Measurements from ENCODE around the gene FAM120AOS. TPM values are rescaled to one million over a fixed set of nuclear protein-coding genes. Genes with fewer than 3 reads are reported as not detected.

FAM120AOS gene
- total RNA-seq, 2 experiments from 2014 or later = 25.5 to 26.0 TPM

GRCh38 chr9:93465855-93466254 is 12.5 kb upstream of the FAM120AOS start:
- H3K36me3 Mint-ChIP-seq (ENCODE audit: low read depth) = peaks cover 6% of the 10 kb centered on the region
- no peak overlapping the region for H3K27ac Mint-ChIP-seq
- H3K4me1 Mint-ChIP-seq (ENCODE audit: low read depth) = peaks cover 82% of the 10 kb centered on the region
- no peak overlapping the region for H3K4me3 Mint-ChIP-seq
- intact Hi-C loops (cut with micrococcal nuclease) = loop anchor here (5.0 kb wide), 1 partner anchor 36 kb away; no protein-coding TSS in a partner anchor
- CTCF ChIA-PET = interaction anchor here (0.6 kb wide), 1 partner anchor 623 kb away, joined by 4 read pairs; no protein-coding TSS in a partner anchor
- H3K9me3 Mint-ChIP-seq = no peaks in the 10 kb centered on the region
- DNase-seq = no peak
- no peaks in the 10 kb centered on the region for H3K27me3 Mint-ChIP-seq (ENCODE audit: low read depth)

- Mint-ChIP-seq H3K27me3 (ENCODE audit: low read depth) (no peaks in the 10 kb centered on the region), H3K9me3 (no peaks in the 10 kb centered on the region), H3K4me1 (ENCODE audit: low read depth) (peaks cover 79% of the 10 kb centered on the region), H3K4me3 (no peak overlapping the region), H3K27ac (peak overlapping the region; percentile 26), H3K36me3 (ENCODE audit: low read depth) (no peaks in the 10 kb centered on the region)
- intact Hi-C loops (cut with micrococcal nuclease) = loop anchor here (5.0 kb wide), 1 partner anchor 37 kb away; no protein-coding TSS in a partner anchor
- no peak for DNase-seq
- CTCF ChIA-PET = interaction anchor here (1.9 kb wide), 1 partner anchor 11 kb away, joined by 12 read pairs; the partner anchor contains the start of gene FAM120AOS
These were observed 11.5 kb upstream of the FAM120AOS start for GRCh38 chr9:93464876-93465275.

DNA sequence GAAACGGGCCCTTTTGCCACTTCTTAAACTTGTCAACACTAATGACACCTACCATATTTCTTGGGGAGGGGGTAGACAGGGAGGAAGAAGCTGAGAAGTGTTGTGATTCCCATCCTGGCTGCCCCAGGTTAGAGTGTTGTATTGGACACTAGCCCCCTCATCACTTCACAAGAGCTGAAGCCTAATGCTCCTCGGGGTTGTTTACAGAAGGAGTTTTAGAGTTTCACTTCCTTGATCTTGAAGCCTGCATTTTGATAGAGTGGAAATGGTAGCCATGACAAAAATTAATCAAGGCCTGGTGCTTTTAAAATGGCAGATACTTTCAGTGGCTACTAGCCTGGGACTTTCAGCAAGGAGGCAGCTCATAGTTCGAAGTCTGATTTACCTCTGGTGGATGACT is 11.0 kb upstream of the FAM120AOS start:
- CTCF ChIA-PET = interaction anchor here (1.9 kb wide), 1 partner anchor 11 kb away, joined by 12 read pairs; the partner anchor contains the start of gene FAM120AOS
- intact Hi-C loops (cut with micrococcal nuclease) = no loop called here
- no peaks in the 10 kb centered on the region for H3K27me3 Mint-ChIP-seq (ENCODE audit: low read depth)
- no peak overlapping the region for H3K4me3 Mint-ChIP-seq
- H3K4me1 Mint-ChIP-seq (ENCODE audit: low read depth) = peaks cover 84% of the 10 kb centered on the region
- DNase-seq = no peak
- no peaks in the 10 kb centered on the region for H3K36me3 Mint-ChIP-seq (ENCODE audit: low read depth)
- no peaks in the 10 kb centered on the region for H3K9me3 Mint-ChIP-seq
- H3K27ac Mint-ChIP-seq = peak overlapping the region; percentile 26

GRCh38 chr9:93463638-93464248 is 10.4 kb upstream of the FAM120AOS start:
- no peaks in the 10 kb centered on the region for H3K27me3 Mint-ChIP-seq (ENCODE audit: low read depth)
- peak overlapping the region; percentile 65 for H3K27ac Mint-ChIP-seq
- intact Hi-C loops (cut with micrococcal nuclease) = loop anchor here (1.0 kb wide), 1 partner anchor 10 kb away; the partner anchor contains the start of gene FAM120AOS
- peaks cover 2% of the 10 kb centered on the region for H3K36me3 Mint-ChIP-seq (ENCODE audit: low read depth)
- no peaks in the 10 kb centered on the region for H3K9me3 Mint-ChIP-seq
- CTCF ChIA-PET = interaction anchor here (0.5 to 1.9 kb wide), 3 partner anchors 10 to 461 kb away, joined by 3 to 12 read pairs (median 3); partner anchors contain the start of gene FAM120AOS
- no peak for DNase-seq
- no peak overlapping the region for H3K4me3 Mint-ChIP-seq
- peaks cover 86% of the 10 kb centered on the region for H3K4me1 Mint-ChIP-seq (ENCODE audit: low read depth)

- peaks cover 83% of the 10 kb centered on the region for H3K4me1 Mint-ChIP-seq (ENCODE audit: low read depth)
- CTCF ChIA-PET = no interaction called here
These were observed 8.4 kb upstream of the FAM120AOS start for GRCh38 chr9:93461821-93462220.

GRCh38 chr9:93461414-93461743 is 8.0 kb upstream of the FAM120AOS start:
- DNase-seq = no peak
- H3K4me3 Mint-ChIP-seq = no peak overlapping the region
- CTCF ChIA-PET = no interaction called here
- H3K9me3 Mint-ChIP-seq = no peaks in the 10 kb centered on the region
- peaks cover 83% of the 10 kb centered on the region for H3K4me1 Mint-ChIP-seq (ENCODE audit: low read depth)
- intact Hi-C loops (cut with micrococcal nuclease) = no loop called here
- H3K27ac Mint-ChIP-seq = no peak overlapping the region
- peaks cover 8% of the 10 kb centered on the region for H3K36me3 Mint-ChIP-seq (ENCODE audit: low read depth)
- no peaks in the 10 kb centered on the region for H3K27me3 Mint-ChIP-seq (ENCODE audit: low read depth)

More at GRCh38 chr9:93461821-93462220, 8.4 kb upstream of the FAM120AOS start:
- Mint-ChIP-seq H3K27ac (no peak overlapping the region), H3K4me3 (no peak overlapping the region), H3K36me3 (ENCODE audit: low read depth) (peaks cover 7% of the 10 kb centered on the region), H3K9me3 (no peaks in the 10 kb centered on the region), H3K27me3 (ENCODE audit: low read depth) (no peaks in the 10 kb centered on the region)
- intact Hi-C loops (cut with micrococcal nuclease) = no loop called here
- no peak for DNase-seq

DNA sequence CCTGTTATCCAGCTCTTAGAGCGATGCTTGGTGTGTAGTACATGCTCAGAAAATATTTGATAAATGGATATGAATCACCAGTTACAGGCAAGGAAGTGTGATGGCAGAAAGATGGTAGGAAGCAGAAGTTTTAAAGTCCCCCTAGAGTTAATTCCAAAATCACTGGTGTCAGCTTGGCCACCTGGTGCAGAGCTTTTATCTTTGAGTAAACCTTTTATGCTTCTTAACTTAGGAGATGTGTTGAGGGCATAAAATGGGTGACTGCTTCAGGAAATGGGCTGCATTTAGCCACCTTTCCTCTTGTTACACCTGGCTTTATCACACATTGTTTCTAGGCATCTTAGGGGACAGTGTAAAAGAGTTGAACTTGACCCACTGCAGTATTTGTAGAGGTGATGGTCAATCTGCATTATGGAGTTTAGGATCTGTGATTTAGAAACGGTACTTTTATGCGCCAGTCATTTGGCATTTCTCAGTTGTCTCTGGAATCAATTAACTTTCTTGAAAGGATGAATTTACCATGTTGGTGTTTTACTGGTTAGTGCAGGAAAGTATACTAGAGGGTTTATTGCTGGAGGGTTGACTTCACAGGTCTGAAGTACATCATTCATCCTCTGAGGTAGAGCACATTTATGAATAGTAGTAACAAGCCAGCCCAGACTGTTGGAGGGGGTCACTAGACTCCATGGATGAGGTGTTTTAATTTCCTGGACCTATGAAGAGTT is 7.5 kb upstream of the FAM120AOS start:
- H3K36me3 Mint-ChIP-seq (ENCODE audit: low read depth) = peaks cover 10% of the 10 kb centered on the region
- peak overlapping the region; percentile 32 for H3K27ac Mint-ChIP-seq
- H3K4me1 Mint-ChIP-seq (ENCODE audit: low read depth) = peaks cover 83% of the 10 kb centered on the region
- H3K4me3 Mint-ChIP-seq = no peak overlapping the region
- no peak for DNase-seq
- no peaks in the 10 kb centered on the region for H3K9me3 Mint-ChIP-seq
- H3K27me3 Mint-ChIP-seq (ENCODE audit: low read depth) = no peaks in the 10 kb centered on the region
- intact Hi-C loops (cut with micrococcal nuclease) = no loop called here
- CTCF ChIA-PET = no interaction called here

- intact Hi-C loops (cut with micrococcal nuclease) = loop anchor here (10.0 kb wide), 1 partner anchor 495 kb away; the partner anchor contains the start of gene BARX1
- H3K27ac Mint-ChIP-seq = no peak overlapping the region
These were observed 6.1 kb upstream of the FAM120AOS start for GRCh38 chr9:93459432-93459847.

GRCh38 chr9:93458712-93459111 is 5.3 kb upstream of the FAM120AOS start:
- peaks cover 12% of the 10 kb centered on the region for H3K36me3 Mint-ChIP-seq (ENCODE audit: low read depth)
- intact Hi-C loops (cut with micrococcal nuclease) = loop anchor here (10.0 kb wide), 1 partner anchor 496 kb away; the partner anchor contains the start of gene BARX1
- CTCF ChIA-PET = no interaction called here
- no peaks in the 10 kb centered on the region for H3K9me3 Mint-ChIP-seq
- no peak overlapping the region for H3K27ac Mint-ChIP-seq
- no peaks in the 10 kb centered on the region for H3K27me3 Mint-ChIP-seq (ENCODE audit: low read depth)
- DNase-seq = no peak
- H3K4me1 Mint-ChIP-seq (ENCODE audit: low read depth) = peaks cover 77% of the 10 kb centered on the region
- no peak overlapping the region for H3K4me3 Mint-ChIP-seq

More at GRCh38 chr9:93459432-93459847, 6.1 kb upstream of the FAM120AOS start:
- Mint-ChIP-seq H3K4me3 (no peak overlapping the region), H3K36me3 (ENCODE audit: low read depth) (peaks cover 12% of the 10 kb centered on the region), H3K4me1 (ENCODE audit: low read depth) (peaks cover 77% of the 10 kb centered on the region), H3K27me3 (ENCODE audit: low read depth) (no peaks in the 10 kb centered on the region), H3K9me3 (no peaks in the 10 kb centered on the region)
- CTCF ChIA-PET = interaction anchor here (0.6 kb wide), 1 partner anchor 662 kb away, joined by 3 read pairs; no protein-coding TSS in a partner anchor
- DNase-seq = no peak

GRCh38 chr9:93457006-93457405 is 3.6 kb upstream of the FAM120AOS start:
- Mint-ChIP-seq H3K4me1 (ENCODE audit: low read depth) (peaks cover 62% of the 10 kb centered on the region), H3K4me3 (no peak overlapping the region), H3K9me3 (no peaks in the 10 kb centered on the region), H3K27ac (peak overlapping the region; percentile 62), H3K27me3 (ENCODE audit: low read depth) (no peaks in the 10 kb centered on the region), H3K36me3 (ENCODE audit: low read depth) (peaks cover 24% of the 10 kb centered on the region)
- no peak for DNase-seq
- intact Hi-C loops (cut with micrococcal nuclease) = loop anchor here (10.0 kb wide), 1 partner anchor 498 kb away; the partner anchor contains the start of gene BARX1
- CTCF ChIA-PET = interaction anchor here (0.6 to 1.1 kb wide), 3 partner anchors 10 to 109 kb away, joined by 3 to 4 read pairs (median 3); no protein-coding TSS in a partner anchor

GRCh38 chr9:93456504-93456903 is 3.1 kb upstream of the FAM120AOS start:
- DNase-seq = no peak
- Mint-ChIP-seq H3K27me3 (ENCODE audit: low read depth) (no peaks in the 10 kb centered on the region), H3K36me3 (ENCODE audit: low read depth) (peaks cover 24% of the 10 kb centered on the region), H3K4me3 (peak overlapping the region; percentile 23), H3K4me1 (ENCODE audit: low read depth) (peaks cover 59% of the 10 kb centered on the region), H3K27ac (peak overlapping the region; percentile 62), H3K9me3 (no peaks in the 10 kb centered on the region)
- intact Hi-C loops (cut with micrococcal nuclease) = loop anchor here (10.0 kb wide), 1 partner anchor 498 kb away; the partner anchor contains the start of gene BARX1
- CTCF ChIA-PET = interaction anchor here (0.6 to 1.1 kb wide), 3 partner anchors 10 to 109 kb away, joined by 3 to 4 read pairs (median 3); no protein-coding TSS in a partner anchor

GRCh38 chr9:93456022-93456421 is 2.6 kb upstream of the FAM120AOS start:
- CTCF ChIA-PET = interaction anchor here (1.1 kb wide), 1 partner anchor 18 kb away, joined by 3 read pairs; no protein-coding TSS in a partner anchor
- intact Hi-C loops (cut with micrococcal nuclease) = loop anchor here (10.0 kb wide), 1 partner anchor 499 kb away; the partner anchor contains the start of gene BARX1
- Mint-ChIP-seq H3K27me3 (ENCODE audit: low read depth) (no peaks in the 10 kb centered on the region), H3K4me3 (peak overlapping the region; percentile 23), H3K9me3 (no peaks in the 10 kb centered on the region), H3K36me3 (ENCODE audit: low read depth) (peaks cover 24% of the 10 kb centered on the region), H3K4me1 (ENCODE audit: low read depth) (peaks cover 57% of the 10 kb centered on the region), H3K27ac (peak overlapping the region; percentile 62)
- DNase-seq = no peak
